Breast epithelium (tissue), 4 donors: Measurements from ENCODE around the gene PTPRG. TPM values are rescaled to one million over a fixed set of nuclear protein-coding genes. Genes with fewer than 3 reads are reported as not detected.
A peak's percentile ranks its signal among the peaks of the same experiment; 100 is the strongest.

ENCODE experiments used
- DNase-seq, 2 donors: peaks; one replicate each; pipeline ENCODE4 v3.0.0-alpha.2; 2019; ENCODE audit warnings: low spot score in 2 of 2
- H3K27ac ChIP-seq, 2 donors: fragments of 200-600 bp; sonication (generic) in 1 of 2; one replicate each; pipeline ENCODE4 v1.5.1; 2016 to 2019; ENCODE audit warnings: mild to moderate bottlenecking in 1 of 2
- H3K27me3 ChIP-seq, 2 donors: fragments of 200-600 bp; sonication (generic) in 1 of 2; one replicate each; pipeline versions ENCODE4 v1.5.1 to v1.6.0; 2017 to 2019; ENCODE audit warnings: control low read depth in 1 of 2, mild to moderate bottlenecking in 1 of 2
- H3K36me3 ChIP-seq: fragments of 200-600 bp; one replicate; pipeline ENCODE4 v1.5.1; 2019
- H3K4me1 ChIP-seq, 2 donors: fragments of 200-600 bp; sonication (generic); one replicate each; pipeline ENCODE4 v1.5.1; 2016 to 2019; ENCODE audit warnings: control low read depth in 1 of 2
- H3K4me3 ChIP-seq, 3 donors: fragments of 200-600 bp; sonication (generic); 1 replicate in 2 of 3; 2 replicates in 1 of 3; pipeline ENCODE4 v1.5.1; 2016 to 2019; ENCODE audit warnings: mild to moderate bottlenecking in 3 of 3, moderate library complexity in 2 of 3
- H3K9me3 ChIP-seq, 2 donors: fragments of 200-600 bp; sonication (generic) in 1 of 2; one replicate each; pipeline ENCODE4 v1.5.1; 2016 to 2019; ENCODE audit warnings: control low read depth in 1 of 2
- POLR2A ChIP-seq: fragments of 450-650 bp; IDR thresholded peaks from one replicate; pipeline ENCODE4 v1.6.1; 2016; ENCODE audit warnings: antibody characterized with exemption, mild to moderate bottlenecking, moderate library complexity
- POLR2AphosphoS5 ChIP-seq, 3 donors: sonication (generic); formaldehyde crosslinking; IDR thresholded peaks; one replicate each; pipeline ENCODE4 v1.6.1; 2017; ENCODE audit warnings: antibody characterized with exemption in 3 of 3
- intact Hi-C: fragments of 100-400 bp; cut with DNase I; formaldehyde crosslinking; loops from one replicate; pipeline ENCODE4 v1.15.1; 2023; ENCODE audit warnings: low total_unique reads
- total RNA-seq, 3 donors: library from RNA; depleted of rRNA; stranded (reverse); fragments of >200 nt; gene quantifications; one replicate each; pipeline ENCODE4 v1.1.0, GENCODE V29; 2016
- TF ChIP-seq, protein P1 (sequence below), 3 donors: fragments of 450-650 bp; IDR thresholded peaks; one replicate each; pipeline ENCODE4 v1.5.1; 2016 to 2017; ENCODE audit warnings: antibody characterized with exemption in 3 of 3, mild to moderate bottlenecking in 3 of 3, moderate library complexity in 3 of 3

The PTPRG gene
- total RNA-seq, 3 donors from 2014 or later, result 42.3 to 179 (median 61.6) TPM

DNA sequence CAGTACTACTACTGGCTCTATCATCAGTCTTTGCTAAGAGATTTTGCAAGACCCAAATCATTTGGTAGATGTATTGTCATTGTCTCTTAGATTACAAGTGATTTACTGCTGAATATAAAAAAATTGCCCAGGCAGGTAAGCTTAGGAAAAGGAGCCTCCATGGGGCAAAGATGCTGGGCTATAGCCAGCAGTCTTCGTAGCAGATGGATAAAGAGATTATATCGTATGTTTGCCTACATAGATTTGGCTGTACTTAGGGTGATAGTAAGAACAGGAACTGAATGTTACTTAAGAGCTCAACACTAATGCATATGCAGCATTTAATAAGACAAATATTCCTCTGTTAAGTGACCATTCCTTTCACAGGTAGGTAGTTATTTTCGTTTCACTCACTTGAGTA, 48.9 kb downstream of the PTPRG start:
- TF ChIP-seq POLR2A (no peak), POLR2AphosphoS5 (IDR thresholded peaks at IDR 0.05) (no peak)
- TF ChIP-seq, protein P1, sequence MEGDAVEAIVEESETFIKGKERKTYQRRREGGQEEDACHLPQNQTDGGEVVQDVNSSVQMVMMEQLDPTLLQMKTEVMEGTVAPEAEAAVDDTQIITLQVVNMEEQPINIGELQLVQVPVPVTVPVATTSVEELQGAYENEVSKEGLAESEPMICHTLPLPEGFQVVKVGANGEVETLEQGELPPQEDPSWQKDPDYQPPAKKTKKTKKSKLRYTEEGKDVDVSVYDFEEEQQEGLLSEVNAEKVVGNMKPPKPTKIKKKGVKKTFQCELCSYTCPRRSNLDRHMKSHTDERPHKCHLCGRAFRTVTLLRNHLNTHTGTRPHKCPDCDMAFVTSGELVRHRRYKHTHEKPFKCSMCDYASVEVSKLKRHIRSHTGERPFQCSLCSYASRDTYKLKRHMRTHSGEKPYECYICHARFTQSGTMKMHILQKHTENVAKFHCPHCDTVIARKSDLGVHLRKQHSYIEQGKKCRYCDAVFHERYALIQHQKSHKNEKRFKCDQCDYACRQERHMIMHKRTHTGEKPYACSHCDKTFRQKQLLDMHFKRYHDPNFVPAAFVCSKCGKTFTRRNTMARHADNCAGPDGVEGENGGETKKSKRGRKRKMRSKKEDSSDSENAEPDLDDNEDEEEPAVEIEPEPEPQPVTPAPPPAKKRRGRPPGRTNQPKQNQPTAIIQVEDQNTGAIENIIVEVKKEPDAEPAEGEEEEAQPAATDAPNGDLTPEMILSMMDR (IDR thresholded peaks at IDR 0.05), result no peak
- H3K9me3 ChIP-seq, result no peaks in the 10 kb centered on the region
- H3K27ac ChIP-seq, result no peak overlapping the region
- H3K36me3 ChIP-seq, result no peaks in the 10 kb centered on the region
- no peak for DNase-seq
- no peaks in the 10 kb centered on the region for H3K27me3 ChIP-seq
- H3K4me1 ChIP-seq, result no peaks in the 10 kb centered on the region
- H3K4me3 ChIP-seq, result no peak overlapping the region
- intact Hi-C loops, result no loop called here

DNA sequence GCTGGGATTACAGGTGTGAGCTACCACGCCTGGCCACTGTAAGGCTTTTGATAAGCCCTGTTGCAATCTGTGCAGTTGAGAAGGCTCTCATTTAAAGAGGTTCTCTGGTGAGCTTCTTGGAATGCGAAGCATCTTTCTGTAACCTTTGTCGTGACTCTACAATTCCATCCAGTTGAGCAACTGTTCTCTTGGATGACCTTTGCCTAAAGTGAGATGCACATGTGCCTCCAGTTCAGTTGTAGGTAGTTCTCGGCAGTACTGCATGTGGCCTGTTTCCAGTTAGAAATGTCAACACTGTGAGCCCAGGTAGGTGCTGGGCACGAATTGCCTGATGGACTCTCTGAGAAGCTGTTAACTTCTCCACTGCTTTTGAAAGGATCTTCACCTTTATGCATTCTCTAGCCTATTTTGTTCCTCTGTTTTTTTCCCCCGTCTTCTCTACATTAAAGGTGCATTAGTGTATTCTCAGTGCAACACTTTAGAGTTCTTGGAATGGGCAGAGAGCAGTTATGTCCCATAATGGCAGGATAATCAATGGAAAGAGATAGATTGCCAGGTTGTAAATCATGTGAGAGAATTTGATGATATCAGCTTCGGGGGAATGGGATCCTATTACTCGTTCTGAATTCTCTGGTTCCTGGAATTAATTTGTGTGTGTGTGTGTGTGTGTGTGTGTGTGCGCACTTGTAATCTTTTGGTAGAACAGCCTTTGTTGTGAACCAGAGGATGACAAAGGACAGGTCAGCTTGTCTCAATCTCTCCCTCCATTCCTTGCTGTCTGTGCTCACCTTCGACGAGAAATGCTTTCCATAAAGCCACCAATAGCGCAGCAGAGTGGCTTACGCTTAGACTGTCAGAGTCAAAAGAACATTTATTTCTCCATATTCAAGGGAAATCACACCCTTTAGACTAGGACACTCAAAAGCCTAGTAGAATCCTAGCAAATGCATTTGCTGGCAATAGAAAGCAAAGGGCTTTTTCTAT, 51.1 kb downstream of the PTPRG start:
- no peaks in the 10 kb centered on the region for H3K36me3 ChIP-seq
- no peak overlapping the region for H3K4me3 ChIP-seq
- intact Hi-C loops, result no loop called here
- H3K9me3 ChIP-seq, result no peaks in the 10 kb centered on the region
- DNase-seq, result no peak
- H3K27ac ChIP-seq, result no peak overlapping the region
- no peaks in the 10 kb centered on the region for H3K27me3 ChIP-seq
- TF ChIP-seq POLR2AphosphoS5 (IDR thresholded peaks at IDR 0.05), result no peak
- TF ChIP-seq POLR2A, result no peak
- TF ChIP-seq, protein P1 (IDR thresholded peaks at IDR 0.05), result no peak
- H3K4me1 ChIP-seq, result no peaks in the 10 kb centered on the region

DNA sequence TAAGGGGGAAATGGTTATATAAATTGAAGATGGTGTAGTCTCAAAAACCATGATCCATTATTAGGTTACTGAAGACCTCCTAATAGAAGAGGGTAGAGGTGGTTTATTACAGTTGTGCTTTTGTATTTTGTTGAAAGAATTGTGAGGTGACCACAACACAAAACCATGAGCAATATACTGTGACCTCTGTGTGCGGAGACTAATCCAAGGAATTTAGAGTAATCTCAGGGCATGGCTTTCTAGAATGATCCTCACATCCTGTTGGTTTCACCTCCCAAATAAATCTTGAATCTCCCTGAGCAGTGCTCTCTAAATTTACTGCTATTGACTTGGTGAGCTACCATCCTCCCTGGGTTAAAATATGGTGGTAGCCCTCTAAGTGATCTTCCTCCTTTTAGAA, 52.3 kb downstream of the PTPRG start:
- H3K27ac ChIP-seq, result no peak overlapping the region
- no peak overlapping the region for H3K4me3 ChIP-seq
- DNase-seq, result no peak
- no peaks in the 10 kb centered on the region for H3K27me3 ChIP-seq
- intact Hi-C loops, result no loop called here
- TF ChIP-seq, protein P1 (IDR thresholded peaks at IDR 0.05), result no peak
- TF ChIP-seq POLR2AphosphoS5 (IDR thresholded peaks at IDR 0.05) (no peak), POLR2A (no peak)
- H3K36me3 ChIP-seq, result no peaks in the 10 kb centered on the region
- no peaks in the 10 kb centered on the region for H3K4me1 ChIP-seq
- H3K9me3 ChIP-seq, result no peaks in the 10 kb centered on the region

DNA sequence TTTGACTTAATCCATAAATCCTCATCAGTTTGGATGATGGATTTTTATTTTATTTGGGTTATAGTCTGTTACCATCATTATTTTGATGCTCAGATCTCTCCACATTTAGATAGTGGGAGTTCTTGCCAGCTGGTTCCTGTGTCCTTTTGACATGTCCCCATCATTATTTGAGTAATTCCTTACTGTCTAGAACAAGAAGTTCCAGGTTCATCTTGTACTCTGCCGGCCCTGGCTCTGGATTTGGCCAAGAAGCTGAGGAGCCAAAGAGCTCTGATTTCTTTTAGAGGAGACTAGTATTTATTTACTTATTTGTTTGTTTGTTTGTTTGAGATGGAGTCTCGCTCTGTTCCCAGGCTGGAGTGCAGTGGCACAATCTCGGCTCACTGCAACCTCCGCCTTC, 54.3 kb downstream of the PTPRG start:
- no peaks in the 10 kb centered on the region for H3K36me3 ChIP-seq
- intact Hi-C loops, result no loop called here
- no peak overlapping the region for H3K27ac ChIP-seq
- H3K4me1 ChIP-seq, result no peaks in the 10 kb centered on the region
- no peaks in the 10 kb centered on the region for H3K27me3 ChIP-seq
- no peaks in the 10 kb centered on the region for H3K9me3 ChIP-seq
- DNase-seq, result no peak
- no peak overlapping the region for H3K4me3 ChIP-seq
- TF ChIP-seq, protein P1 (IDR thresholded peaks at IDR 0.05), result no peak
- TF ChIP-seq POLR2AphosphoS5 (IDR thresholded peaks at IDR 0.05), result peak in 1 of 3 donors; percentile 38
- TF ChIP-seq POLR2A, result no peak

DNA sequence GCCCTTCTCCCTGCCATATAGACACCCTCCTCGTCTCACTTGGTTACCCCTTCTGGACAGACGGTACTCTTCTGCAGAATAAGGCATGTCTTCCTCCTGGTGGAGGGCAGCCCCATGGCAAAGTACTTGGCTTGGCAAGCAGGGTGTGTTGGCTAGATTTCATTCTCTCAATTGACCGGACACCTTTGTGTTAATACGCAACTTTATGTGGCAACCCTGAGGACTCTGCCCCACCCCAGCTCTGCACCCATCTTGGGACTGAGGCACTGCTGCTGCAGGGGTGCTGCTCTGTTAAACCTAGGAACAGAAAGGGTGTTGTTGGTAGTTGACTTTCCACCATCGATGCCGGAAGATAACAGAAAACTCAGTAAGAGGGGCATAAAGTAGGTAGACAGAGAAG, 55.2 kb downstream of the PTPRG start:
- TF ChIP-seq, protein P1 (IDR thresholded peaks at IDR 0.05), result no peak
- TF ChIP-seq POLR2A (no peak), POLR2AphosphoS5 (IDR thresholded peaks at IDR 0.05) (no peak)
- H3K4me3 ChIP-seq, result no peak overlapping the region
- no peak for DNase-seq
- no peaks in the 10 kb centered on the region for H3K36me3 ChIP-seq
- no peaks in the 10 kb centered on the region for H3K9me3 ChIP-seq
- H3K27me3 ChIP-seq, result no peaks in the 10 kb centered on the region
- intact Hi-C loops, result no loop called here
- H3K4me1 ChIP-seq, result no peaks in the 10 kb centered on the region
- H3K27ac ChIP-seq, result peak overlapping the region in 1 of 2 donors; percentile 69
